PC-9 (cell line): ENCODE results near the gene ZBED1. TPM values are rescaled to one million over a fixed set of nuclear protein-coding genes. Genes with fewer than 3 reads are reported as not detected.
"Not testable (repeated sequence)": the region's sequence is repeated elsewhere in the genome, so short reads cannot be mapped to it uniquely, and the experiment has no call there.

Source experiments
- BruUV-seq: library from RNA; stranded (reverse); fragments of 400-500 nt; replicated peaks from 2 replicates; lab custom pipeline; 2021; lab: Mats Ljungman, UMichigan
- CTCF ChIA-PET: fragments of 300-600 bp; sonication (Branson Sonifier 250); formaldehyde crosslinking; loops from one replicate; lab custom pipeline; 2022; ENCODE audit warnings: antibody characterized with exemption; lab: Charles Lee
- POLR2A ChIA-PET: fragments of 300-600 bp; sonication (Branson Sonifier 250); formaldehyde crosslinking; loops from one replicate; lab custom pipeline; 2022; ENCODE audit warnings: antibody characterized with exemption; ENCODE audit not compliant: unreplicated experiment; lab: Charles Lee
- DNase-seq, 2 experiments: peaks; one replicate each; pipeline versions ENCODE4 v3.0.0 to v3.0.0-alpha.2; 2015 to 2022; ENCODE audit warnings: mixed read lengths in 1 of 2
- H2AFZ ChIP-seq: fragments of 200-600 bp; sonication (generic); 2 replicates; pipeline ENCODE4 v1.8.1; 2017; ENCODE audit warnings: antibody characterized with exemption
- H3F3A ChIP-seq: fragments of 200-600 bp; sonication (generic); 2 replicates; pipeline ENCODE4 v1.8.1; 2017; ENCODE audit warnings: antibody characterized with exemption, mild to moderate bottlenecking, low read depth; ENCODE audit not compliant: insufficient read depth
- H3K27ac ChIP-seq: fragments of 200-600 bp; sonication (generic); 2 replicates; pipeline ENCODE4 v1.6.1; 2016; ENCODE audit warnings: mixed run types
- H3K27me3 ChIP-seq: fragments of 200-600 bp; sonication (generic); 2 replicates; pipeline ENCODE4 v1.6.1; 2016; ENCODE audit warnings: low read depth, mixed run types; ENCODE audit not compliant: insufficient read depth
- H3K36me3 ChIP-seq: fragments of 200-600 bp; sonication (generic); 2 replicates; pipeline ENCODE4 v1.6.1; 2016; ENCODE audit warnings: low read depth, mixed run types
- H3K4me1 ChIP-seq: fragments of 200-600 bp; sonication (generic); replicated peaks from 2 replicates; pipeline ENCODE4 v1.6.1; 2016; ENCODE audit warnings: mixed run types; ENCODE audit not compliant: insufficient read depth
- H3K4me2 ChIP-seq: fragments of 200-600 bp; sonication (generic); 2 replicates; pipeline ENCODE4 v1.6.1; 2017; ENCODE audit warnings: mixed run types
- H3K4me3 ChIP-seq: fragments of 200-600 bp; sonication (generic); 2 replicates; pipeline ENCODE4 v1.6.1; 2016; ENCODE audit warnings: mixed run types
- H3K79me2 ChIP-seq: fragments of 200-600 bp; sonication (generic); 2 replicates; pipeline ENCODE4 v1.6.1; 2017; ENCODE audit warnings: low read depth, mixed run types
- H3K9me2 ChIP-seq: fragments of 200-600 bp; sonication (generic); 2 replicates; pipeline ENCODE4 v1.8.1; 2017; ENCODE audit warnings: mild to moderate bottlenecking; ENCODE audit not compliant: insufficient read depth
- H3K9me3 ChIP-seq: fragments of 200-600 bp; sonication (generic); 2 replicates; pipeline ENCODE4 v1.8.1; 2016; ENCODE audit warnings: low read depth; ENCODE audit not compliant: insufficient read depth
- H4K20me1 ChIP-seq: fragments of 200-600 bp; sonication (generic); 2 replicates; pipeline ENCODE4 v1.8.1; 2017; ENCODE audit not compliant: insufficient read depth
- CTCF ChIP-seq: fragments of 200-600 bp; sonication (generic); conservative IDR thresholded peaks from 2 replicates; pipeline ENCODE4 v1.6.1; 2017; ENCODE audit warnings: mixed run types, antibody characterized with exemption, mild to moderate bottlenecking, moderate library complexity
- EZH2 ChIP-seq: fragments of 200-600 bp; sonication (generic); IDR thresholded peaks from 2 replicates; pipeline ENCODE4 v1.8.0; 2017; ENCODE audit warnings: antibody characterized with exemption, low read depth
- intact Hi-C: fragments of 100-400 bp; cut with micrococcal nuclease; formaldehyde crosslinking; loops from one replicate; pipeline ENCODE4 v1.10.0; 2022; ENCODE audit not compliant: unreplicated experiment
- total RNA-seq: library from RNA; stranded (reverse); gene quantifications from 2 replicates; pipeline ENCODE4 v1.2.3, GENCODE V29; 2021

ZBED1 gene
- total RNA-seq, 1 experiment from 2014 or later = 11.1 TPM

GRCh38 chrX:2463973-2464676, 36.7 kb downstream of the ZBED1 start:
- H3K4me1 ChIP-seq = no peaks in the 10 kb centered on the region
- no peak overlapping the region for H3K4me3 ChIP-seq
- intact Hi-C loops = no loop called here
- TF ChIP-seq EZH2 = no peak
- TF ChIP-seq CTCF = no peak
- no peaks in the 10 kb centered on the region for H3K9me3 ChIP-seq
- no peaks in the 10 kb centered on the region for H4K20me1 ChIP-seq
- no peaks in the 10 kb centered on the region for H3K79me2 ChIP-seq
- POLR2A ChIA-PET = no interaction called here
- no peaks in the 10 kb centered on the region for H3K27me3 ChIP-seq
- H3K9me2 ChIP-seq = no peaks in the 10 kb centered on the region
- H3K4me2 ChIP-seq = no peak overlapping the region
- no peak overlapping the region for H3K27ac ChIP-seq
- no TSS peak for BruUV-seq
- CTCF ChIA-PET = no interaction called here
- H3F3A ChIP-seq = no peaks in the 10 kb centered on the region
- no peak for DNase-seq
- no peak overlapping the region for H2AFZ ChIP-seq
- no peaks in the 10 kb centered on the region for H3K36me3 ChIP-seq

DNA sequence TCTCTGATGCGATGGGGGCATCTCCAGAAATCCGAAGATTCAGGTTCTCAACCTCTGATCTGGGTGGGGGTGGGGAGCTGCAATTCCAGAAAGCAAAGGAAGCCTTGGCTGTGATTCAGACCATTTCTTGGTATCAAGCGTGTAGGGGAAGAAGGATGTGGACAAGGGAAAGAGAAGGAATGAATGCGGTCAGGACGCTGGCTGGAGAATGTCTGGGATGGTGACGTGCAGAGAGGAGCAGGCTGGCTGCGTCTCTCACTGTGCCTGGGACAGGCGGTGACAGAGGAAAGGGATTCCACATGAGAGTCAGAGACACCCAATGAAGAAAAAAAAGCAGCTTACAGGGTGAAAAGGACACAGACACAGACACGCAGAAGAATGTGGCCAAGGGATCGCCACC, 37.3 kb downstream of the ZBED1 start:
- DNase-seq, intact Hi-C loops, H3K4me2 ChIP-seq, POLR2A ChIA-PET, H2AFZ ChIP-seq, H3K27me3 ChIP-seq, H4K20me1 ChIP-seq, H3K79me2 ChIP-seq, H3K9me2 ChIP-seq, H3K4me3 ChIP-seq, H3K4me1 ChIP-seq, CTCF ChIA-PET, H3F3A ChIP-seq, BruUV-seq, H3K9me3 ChIP-seq, H3K36me3 ChIP-seq, H3K27ac ChIP-seq: not testable (repeated sequence)

DNA sequence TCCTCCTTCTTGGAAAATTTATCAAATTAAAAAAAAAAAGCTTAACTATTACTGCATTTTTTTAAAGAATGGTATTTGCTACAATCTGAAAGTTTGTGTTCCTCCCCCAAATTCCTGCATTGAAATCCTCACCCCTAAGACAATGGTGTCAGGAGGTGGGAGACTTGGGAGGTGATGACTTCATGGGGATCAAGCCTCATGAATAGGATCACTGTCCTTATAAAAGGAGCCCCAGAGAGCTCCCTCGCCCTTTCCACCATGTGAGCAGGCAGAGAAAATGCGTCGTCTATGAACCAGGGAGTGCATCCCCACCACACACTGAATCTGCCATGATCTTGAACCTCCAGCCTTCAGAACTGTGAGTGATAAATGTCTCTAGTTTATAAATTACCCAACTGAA, 38.0 kb downstream of the ZBED1 start:
- Histone ChIP-seq H3K4me3 (no peak overlapping the region), H3K9me3 (no peaks in the 10 kb centered on the region), H3K9me2 (no peaks in the 10 kb centered on the region), H3K79me2 (no peaks in the 10 kb centered on the region), H4K20me1 (no peaks in the 10 kb centered on the region), H3K27me3 (no peaks in the 10 kb centered on the region), H3K36me3 (no peaks in the 10 kb centered on the region), H3K4me1 (no peaks in the 10 kb centered on the region), H3K4me2 (no peak overlapping the region), H3K27ac (no peak overlapping the region), H2AFZ (no peak overlapping the region), H3F3A (no peaks in the 10 kb centered on the region)
- TF ChIP-seq EZH2 (no peak), CTCF (no peak)
- no peak for DNase-seq
- ChIA-PET CTCF (no interaction called here), POLR2A (no interaction called here)
- intact Hi-C loops = no loop called here
- no TSS peak for BruUV-seq

- no peaks in the 10 kb centered on the region for H3F3A ChIP-seq
- no peak overlapping the region for H3K27ac ChIP-seq
- H4K20me1 ChIP-seq = no peaks in the 10 kb centered on the region
- no peaks in the 10 kb centered on the region for H3K4me1 ChIP-seq
- H3K27me3 ChIP-seq = no peaks in the 10 kb centered on the region
- no peaks in the 10 kb centered on the region for H3K36me3 ChIP-seq
- H3K9me2 ChIP-seq = no peaks in the 10 kb centered on the region
- POLR2A ChIA-PET = no interaction called here
- H2AFZ ChIP-seq = no peak overlapping the region
- BruUV-seq = no TSS peak
- intact Hi-C loops = no loop called here
- no peak for DNase-seq
- no peaks in the 10 kb centered on the region for H3K9me3 ChIP-seq
- TF ChIP-seq CTCF = no peak
- no peak for TF ChIP-seq EZH2
- no peaks in the 10 kb centered on the region for H3K79me2 ChIP-seq
- no peak overlapping the region for H3K4me2 ChIP-seq
- CTCF ChIA-PET = no interaction called here
- no peak overlapping the region for H3K4me3 ChIP-seq
Measured at GRCh38 chrX:2462074-2462473, 38.7 kb downstream of the ZBED1 start.
